Endometrial microvascular endothelial cells (primary cell): ENCODE results near the gene SLC16A1. TPM values are rescaled to one million over a fixed set of nuclear protein-coding genes. Genes with fewer than 3 reads are reported as not detected.
"Not testable (repeated sequence)": the region's sequence is repeated elsewhere in the genome, so short reads cannot be mapped to it uniquely, and the experiment has no call there.

ENCODE experiments used
- in situ Hi-C: cut with HindIII; loops from 2 replicates; pipeline ENCODE4 v1.10.0; 2017; ENCODE audit warnings: low sequenced_read_pairs, low pct_unique_long_range_greater_than_20kb; ENCODE audit errors: inconsistent ontology term
- total RNA-seq: library from RNA; depleted of rRNA; stranded (reverse); fragments of >200 nt; gene quantifications from one replicate; pipeline ENCODE4 v1.2.3, GENCODE V29; 2015; ENCODE audit errors: inconsistent ontology term

The SLC16A1 gene
- total RNA-seq, 1 donor from 2014 or later, result 145 TPM

- in situ Hi-C loops, result no loop called here
Measured at GRCh38 chr1:112974646-112975045, 18.6 kb upstream of the SLC16A1 start.

- in situ Hi-C loops, result no loop called here
Measured at GRCh38 chr1:112973788-112974187, 17.8 kb upstream of the SLC16A1 start.

GRCh38 chr1:112971006-112971405 lies 15.0 kb upstream of the SLC16A1 start:
- in situ Hi-C loops, result no loop called here

GRCh38 chr1:112964347-112964746 lies 8.4 kb upstream of the SLC16A1 start:
- in situ Hi-C loops, result no loop called here

- in situ Hi-C loops, result no loop called here
Measured at GRCh38 chr1:112961072-112961471, 5.1 kb upstream of the SLC16A1 start.

GRCh38 chr1:112960384-112960783 lies 4.4 kb upstream of the SLC16A1 start:
- in situ Hi-C loops, result no loop called here

GRCh38 chr1:112958236-112958635 lies 2.2 kb upstream of the SLC16A1 start:
- in situ Hi-C loops, result not testable (repeated sequence)

- in situ Hi-C loops, result no loop called here
Measured at GRCh38 chr1:112957133-112957812, 1.3 kb upstream of the SLC16A1 start.

- in situ Hi-C loops, result no loop called here
Measured at GRCh38 chr1:112956544-112957132, 642 bp upstream of the SLC16A1 start.

GRCh38 chr1:112954945-112955772 lies 837 bp downstream of the SLC16A1 start:
- in situ Hi-C loops, result no loop called here

- in situ Hi-C loops, result no loop called here
Measured at GRCh38 chr1:112954017-112954650, 1.9 kb downstream of the SLC16A1 start.

GRCh38 chr1:112950426-112950825 lies 5.6 kb downstream of the SLC16A1 start:
- in situ Hi-C loops, result no loop called here

GRCh38 chr1:112946683-112947082 lies 9.3 kb downstream of the SLC16A1 start:
- in situ Hi-C loops, result no loop called here

- in situ Hi-C loops, result no loop called here
Measured at GRCh38 chr1:112939810-112940209, 16.2 kb downstream of the SLC16A1 start.

GRCh38 chr1:112938210-112938609 lies 17.8 kb downstream of the SLC16A1 start:
- in situ Hi-C loops, result no loop called here

- in situ Hi-C loops, result no loop called here
Measured at GRCh38 chr1:112937495-112937894, 18.5 kb downstream of the SLC16A1 start.

- in situ Hi-C loops, result no loop called here
Measured at GRCh38 chr1:112937070-112937469, 18.9 kb downstream of the SLC16A1 start.

GRCh38 chr1:112935461-112936111 lies 20.4 kb downstream of the SLC16A1 start:
- in situ Hi-C loops, result no loop called here

GRCh38 chr1:112934577-112934976 lies 21.4 kb downstream of the SLC16A1 start:
- in situ Hi-C loops, result no loop called here
